Measurements from ENCODE around the gene IGFLR1. TPM values are rescaled to one million over a fixed set of nuclear protein-coding genes. Genes with fewer than 3 reads are reported as not detected.

IGFLR1 gene
- total RNA-seq, 1 donor from 2014 or later: 3.8 TPM

GRCh38 chr19:35712567-35713505, 29.4 kb downstream of the IGFLR1 start:
- H3K4me1 Mint-ChIP-seq (ENCODE audit: unreplicated experiment): peaks cover 9% of the 10 kb centered on the region
- no peaks in the 10 kb centered on the region for H3K36me3 Mint-ChIP-seq
- no peak overlapping the region for H3K27ac Mint-ChIP-seq
- no peaks in the 10 kb centered on the region for H3K9me3 Mint-ChIP-seq
- no peak overlapping the region for H3K4me3 Mint-ChIP-seq
- TF ChIP-seq CTCF (conservative IDR thresholded peaks at IDR 0.05): no peak
- DNase-seq (ENCODE audit: extremely low spot score, unreplicated experiment): no peak
- H3K27me3 Mint-ChIP-seq: no peaks in the 10 kb centered on the region

GRCh38 chr19:35710784-35711723, 31.2 kb downstream of the IGFLR1 start:
- TF ChIP-seq CTCF (conservative IDR thresholded peaks at IDR 0.05): no peak
- no peak overlapping the region for H3K27ac Mint-ChIP-seq
- H3K4me1 Mint-ChIP-seq (ENCODE audit: unreplicated experiment): peaks cover 1% of the 10 kb centered on the region
- DNase-seq (ENCODE audit: extremely low spot score, unreplicated experiment): no peak
- no peaks in the 10 kb centered on the region for H3K9me3 Mint-ChIP-seq
- H3K36me3 Mint-ChIP-seq: no peaks in the 10 kb centered on the region
- no peak overlapping the region for H3K4me3 Mint-ChIP-seq
- H3K27me3 Mint-ChIP-seq: no peaks in the 10 kb centered on the region

- H3K27ac Mint-ChIP-seq: no peak overlapping the region
- H3K9me3 Mint-ChIP-seq: no peaks in the 10 kb centered on the region
- no peaks in the 10 kb centered on the region for H3K4me1 Mint-ChIP-seq (ENCODE audit: unreplicated experiment)
- no peaks in the 10 kb centered on the region for H3K27me3 Mint-ChIP-seq
- H3K4me3 Mint-ChIP-seq: no peak overlapping the region
- no peak for DNase-seq (ENCODE audit: extremely low spot score, unreplicated experiment)
- TF ChIP-seq CTCF (conservative IDR thresholded peaks at IDR 0.05): no peak
- H3K36me3 Mint-ChIP-seq: no peaks in the 10 kb centered on the region
Measured at GRCh38 chr19:35708391-35708790, 33.9 kb downstream of the IGFLR1 start.

GRCh38 chr19:35704218-35704617, 38.0 kb downstream of the IGFLR1 start, which contains the start of gene ZBTB32:
ZBTB32 (plus strand) TSS chr19:35704558; CDS start chr19:35714627, 10,069 bp downstream.
- Mint-ChIP-seq H3K9me3 (peaks cover 3% of the 10 kb centered on the region), H3K4me1 (ENCODE audit: unreplicated experiment) (peaks cover 5% of the 10 kb centered on the region), H3K27ac (no peak within 1 kb of the TSS), H3K4me3 (no peak within 1 kb of the TSS), H3K27me3 (peaks cover 4% of the 10 kb centered on the region), H3K36me3 (no peaks in the 10 kb centered on the region)
- TF ChIP-seq CTCF (conservative IDR thresholded peaks at IDR 0.05): no peak
- no peak for DNase-seq (ENCODE audit: extremely low spot score, unreplicated experiment)

- peaks cover 4% of the 10 kb centered on the region for H3K27me3 Mint-ChIP-seq
- no peak for TF ChIP-seq CTCF (conservative IDR thresholded peaks at IDR 0.05)
- H3K9me3 Mint-ChIP-seq: peaks cover 3% of the 10 kb centered on the region
- no peak for DNase-seq (ENCODE audit: extremely low spot score, unreplicated experiment)
- H3K4me1 Mint-ChIP-seq (ENCODE audit: unreplicated experiment): peaks cover 5% of the 10 kb centered on the region
- H3K27ac Mint-ChIP-seq: no peak overlapping the region
- no peaks in the 10 kb centered on the region for H3K36me3 Mint-ChIP-seq
- no peak overlapping the region for H3K4me3 Mint-ChIP-seq
Measured at GRCh38 chr19:35703343-35703742, 38.9 kb downstream of the IGFLR1 start.

All from type B pancreatic cell (in vitro differentiated cells).